Measurements from ENCODE around the gene HSDL1. TPM values are rescaled to one million over a fixed set of nuclear protein-coding genes. Genes with fewer than 3 reads are reported as not detected.

The HSDL1 gene
- total RNA-seq, 2 experiments from 2014 or later: 16.3 to 25.1 TPM

GRCh38 chr16:84153660-84154214, 8.8 kb upstream of the HSDL1 start:
- H3K4me2 ChIP-seq (ENCODE audit: low read length): no peak overlapping the region
- H3K4me3 ChIP-seq (ENCODE audit: low read depth, low read length, poor library complexity, severe bottlenecking): no peak overlapping the region
- no peak overlapping the region for H3K27ac ChIP-seq (ENCODE audit: low read depth, low read length, poor library complexity, severe bottlenecking)
- no peaks in the 10 kb centered on the region for H3K9me3 ChIP-seq (ENCODE audit: low read length)
- H3K36me3 ChIP-seq (ENCODE audit: insufficient read depth, low read length): no peaks in the 10 kb centered on the region
- H2AFZ ChIP-seq (ENCODE audit: low read length): no peak overlapping the region
- no peaks in the 10 kb centered on the region for H3K9me2 ChIP-seq (ENCODE audit: insufficient read depth, low read length)
- DNase-seq (ENCODE audit: low spot score): no peak
- intact Hi-C loops (cut with micrococcal nuclease; ENCODE audit: unreplicated experiment): no loop called here
- ChIA-PET POLR2A (no interaction called here), CTCF (ENCODE audit: unreplicated experiment) (no interaction called here)
- no TSS peak for BruUV-seq (replicated peaks)
- TF ChIP-seq CTCF (conservative IDR thresholded peaks at IDR 0.05; ENCODE audit: low read length): no peak
- no peak for TF ChIP-seq EZH2phosphoT487 (IDR thresholded peaks at IDR 0.05; ENCODE audit: borderline replicate concordance, low read depth, low read length)
- H4K20me1 ChIP-seq (ENCODE audit: insufficient read depth, low read length): no peaks in the 10 kb centered on the region
- no peaks in the 10 kb centered on the region for H3K79me2 ChIP-seq (ENCODE audit: insufficient read depth, low read depth, low read length)
- H3K4me1 ChIP-seq (ENCODE audit: insufficient read depth, low read length, poor library complexity, severe bottlenecking): no peaks in the 10 kb centered on the region

DNA sequence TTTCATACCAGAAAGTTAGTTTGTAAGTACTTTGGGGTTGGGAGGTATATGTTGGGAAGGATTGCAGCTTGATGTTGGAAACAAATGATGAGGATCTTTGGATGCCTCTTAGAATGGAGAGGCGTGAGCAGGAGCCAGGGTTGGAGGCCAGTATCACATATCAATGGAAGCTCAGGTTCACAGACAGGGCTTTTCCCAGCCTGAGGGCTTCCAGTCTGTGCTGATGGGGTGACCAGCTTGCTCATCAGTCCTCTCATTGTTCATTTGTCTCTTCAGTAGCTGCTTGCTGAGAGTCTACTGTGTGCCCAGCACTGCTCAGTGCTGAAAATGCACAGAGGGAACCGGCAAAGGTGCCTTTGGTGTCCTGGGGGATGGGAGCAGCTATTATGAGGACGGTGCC, 5.9 kb upstream of the HSDL1 start:
- no peaks in the 10 kb centered on the region for H4K20me1 ChIP-seq (ENCODE audit: insufficient read depth, low read length)
- no peak overlapping the region for H3K4me3 ChIP-seq (ENCODE audit: low read depth, low read length, poor library complexity, severe bottlenecking)
- no peak overlapping the region for H3K27ac ChIP-seq (ENCODE audit: low read depth, low read length, poor library complexity, severe bottlenecking)
- ChIA-PET POLR2A (interaction anchor here (1.1 kb wide), 1 partner anchor 17 kb away, joined by 3 read pairs; no protein-coding TSS in a partner anchor), CTCF (ENCODE audit: unreplicated experiment) (no interaction called here)
- intact Hi-C loops (cut with micrococcal nuclease; ENCODE audit: unreplicated experiment): no loop called here
- no peaks in the 10 kb centered on the region for H3K9me3 ChIP-seq (ENCODE audit: low read length)
- no peak for DNase-seq (ENCODE audit: low spot score)
- BruUV-seq (replicated peaks): no TSS peak
- H3K36me3 ChIP-seq (ENCODE audit: insufficient read depth, low read length): no peaks in the 10 kb centered on the region
- TF ChIP-seq EZH2phosphoT487 (IDR thresholded peaks at IDR 0.05; ENCODE audit: borderline replicate concordance, low read depth, low read length) (no peak), CTCF (conservative IDR thresholded peaks at IDR 0.05; ENCODE audit: low read length) (no peak)
- no peaks in the 10 kb centered on the region for H3K4me1 ChIP-seq (ENCODE audit: insufficient read depth, low read length, poor library complexity, severe bottlenecking)
- no peaks in the 10 kb centered on the region for H3K9me2 ChIP-seq (ENCODE audit: insufficient read depth, low read length)
- no peak overlapping the region for H2AFZ ChIP-seq (ENCODE audit: low read length)
- H3K79me2 ChIP-seq (ENCODE audit: insufficient read depth, low read depth, low read length): no peaks in the 10 kb centered on the region
- no peak overlapping the region for H3K4me2 ChIP-seq (ENCODE audit: low read length)

DNA sequence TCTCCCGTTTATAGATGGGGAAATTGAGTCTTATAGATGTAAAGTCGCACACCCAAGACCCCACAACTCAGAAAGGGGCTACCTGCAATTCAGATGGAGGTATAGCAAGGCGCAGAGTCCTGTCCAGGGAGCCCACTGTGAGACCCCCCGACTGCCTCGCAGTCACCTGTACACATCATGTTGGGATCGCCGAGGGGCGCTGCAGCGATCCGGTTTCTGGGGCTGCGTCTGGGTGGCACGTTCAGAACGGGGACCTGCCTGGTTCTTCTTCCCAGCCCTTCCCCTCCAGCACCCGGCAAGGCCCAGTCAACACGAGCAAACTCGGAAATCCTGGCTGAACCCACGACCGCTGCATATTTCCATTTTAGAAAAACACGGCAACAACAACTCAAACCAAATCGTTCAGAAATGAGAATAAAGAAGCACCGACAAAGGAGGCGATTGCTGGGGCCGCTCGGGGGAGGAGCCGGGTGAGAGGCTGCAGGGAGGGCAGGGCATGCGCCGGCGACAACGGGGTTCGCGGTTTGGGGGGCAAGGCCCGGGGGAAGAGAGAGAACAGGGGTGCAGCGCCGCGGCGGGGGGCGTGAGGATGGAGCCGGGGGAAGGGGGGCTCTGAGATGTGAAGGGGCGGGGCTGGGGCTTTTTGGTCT, 643 bp downstream of the HSDL1 start:
- Histone ChIP-seq H3K27ac (ENCODE audit: low read depth, low read length, poor library complexity, severe bottlenecking) (peak overlapping the region; percentile 50), H3K4me1 (ENCODE audit: insufficient read depth, low read length, poor library complexity, severe bottlenecking) (peaks cover 17% of the 10 kb centered on the region), H2AFZ (ENCODE audit: low read length) (peak overlapping the region; percentile 54), H3K4me2 (ENCODE audit: low read length) (peak overlapping the region; percentile 98), H3K9me2 (ENCODE audit: insufficient read depth, low read length) (no peaks in the 10 kb centered on the region), H3K36me3 (ENCODE audit: insufficient read depth, low read length) (peaks cover 4% of the 10 kb centered on the region; the same call in 1 of the 2 replicates), H4K20me1 (ENCODE audit: insufficient read depth, low read length) (0 out of 2 replicates have a peak, but pooled peaks cover 9% of the 10 kb centered on the region), H3K4me3 (ENCODE audit: low read depth, low read length, poor library complexity, severe bottlenecking) (peak overlapping the region; percentile 74), H3K9me3 (ENCODE audit: low read length) (no peaks in the 10 kb centered on the region), H3K79me2 (ENCODE audit: insufficient read depth, low read depth, low read length) (peaks cover 20% of the 10 kb centered on the region)
- TF ChIP-seq CTCF (conservative IDR thresholded peaks at IDR 0.05; ENCODE audit: low read length) (peak; percentile 57), EZH2phosphoT487 (IDR thresholded peaks at IDR 0.05; ENCODE audit: borderline replicate concordance, low read depth, low read length) (no peak)
- peak; percentile 53 for DNase-seq (ENCODE audit: low spot score)
- ChIA-PET CTCF (ENCODE audit: unreplicated experiment) (interaction anchor here (0.6 kb wide), 1 partner anchor 8 kb away, joined by 4 read pairs; no protein-coding TSS in a partner anchor), POLR2A (interaction anchor here (0.6 to 2.0 kb wide), 3 partner anchors 12 to 27 kb away, joined by 3 to 15 read pairs (median 6); partner anchors contain the start of gene MBTPS1)
- intact Hi-C loops (cut with micrococcal nuclease; ENCODE audit: unreplicated experiment): no loop called here
- no TSS peak for BruUV-seq (replicated peaks)

All from OCI-LY7 (cell line).